Muscle of leg (tissue), 11 donors: Measurements from ENCODE around the gene ASNSD1. TPM values are rescaled to one million over a fixed set of nuclear protein-coding genes. Genes with fewer than 3 reads are reported as not detected.
"Not testable (repeated sequence)": the region's sequence is repeated elsewhere in the genome, so short reads cannot be mapped to it uniquely, and the experiment has no call there.

ENCODE experiments used
- DNase-seq: peaks from one replicate; pipeline ENCODE4 v3.0.0; 2013
- H3K27ac ChIP-seq: one replicate; pipeline ENCODE4 v1.5.1; 2013; ENCODE audit warnings: mild to moderate bottlenecking, low read length, control low read depth
- H3K27me3 ChIP-seq: one replicate; pipeline ENCODE4 v1.6.1; 2013; ENCODE audit warnings: low read length; ENCODE audit not compliant: control insufficient read depth, insufficient read depth
- H3K36me3 ChIP-seq: one replicate; pipeline ENCODE4 v1.6.1; 2013; ENCODE audit warnings: low read length; ENCODE audit not compliant: control insufficient read depth, insufficient read depth
- H3K4me1 ChIP-seq: one replicate; pipeline ENCODE4 v1.6.1; 2013; ENCODE audit warnings: low read length; ENCODE audit not compliant: control insufficient read depth, insufficient read depth
- H3K4me3 ChIP-seq: one replicate; pipeline ENCODE4 v1.5.1; 2013; ENCODE audit warnings: low read length, control low read depth
- H3K9me3 ChIP-seq: replicated peaks from 2 replicates; pipeline ENCODE4 v1.6.1; 2013; ENCODE audit warnings: low read depth, low read length; ENCODE audit not compliant: control insufficient read depth
- WGBS: methylation state at CpG from one replicate; pipeline ENCODE4 v1.1.5; 2013; ENCODE audit warnings: missing lambda C conversion rate; ENCODE audit not compliant: insufficient coverage; 5-methylcytosine and 5-hydroxymethylcytosine counted together
- polyA plus RNA-seq, 8 donors: library from polyadenylated mRNA; unstranded; fragments of 120-200 nt; gene quantifications; one replicate each; pipeline versions ENCODE4 v1.2.1 to v1.2.3, GENCODE V29; 2013; ENCODE audit warnings: inconsistent platforms in 1 of 8, low replicate concordance in 1 of 8; ENCODE audit not compliant: insufficient read length in 8 of 8, insufficient read depth in 1 of 8
- total RNA-seq: library from RNA; stranded (reverse); fragments of 120-200 nt; gene quantifications from one replicate; pipeline ENCODE4 v1.2.4, GENCODE V29; 2013

ASNSD1 gene
- total and polyA plus RNA-seq, 9 donors, result 32.1 to 49.7 (median 38.5) TPM

DNA sequence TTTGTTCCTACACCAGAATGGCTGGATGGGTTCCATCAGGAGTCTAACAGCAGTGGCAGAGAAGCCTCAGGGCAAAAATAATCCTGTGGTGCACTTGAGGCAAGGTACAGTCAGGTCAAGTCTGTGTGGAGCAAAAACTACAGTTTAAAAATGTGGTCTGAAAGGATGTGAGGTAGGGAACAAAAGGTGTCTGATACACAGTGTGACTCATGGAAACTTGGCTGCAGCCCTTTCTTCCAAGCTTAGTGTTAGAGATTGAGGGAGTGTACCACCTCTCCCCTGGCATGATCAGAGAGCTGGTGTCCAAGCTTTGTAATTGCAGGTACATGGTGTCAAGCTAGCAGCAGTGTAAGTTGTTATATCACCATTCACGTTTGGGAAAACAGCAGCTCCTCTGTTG lies 22.1 kb downstream of the ASNSD1 start:
- H3K4me3 ChIP-seq, result no peak overlapping the region
- no peaks in the 10 kb centered on the region for H3K27me3 ChIP-seq
- H3K9me3 ChIP-seq, result peaks cover 3% of the 10 kb centered on the region
- H3K4me1 ChIP-seq, result peaks cover 3% of the 10 kb centered on the region
- 50% methylated on average over 1 of the region's 1 CpG for WGBS
- no peak for DNase-seq
- peaks cover under 1% of the 10 kb centered on the region for H3K36me3 ChIP-seq
- no peak overlapping the region for H3K27ac ChIP-seq

DNA sequence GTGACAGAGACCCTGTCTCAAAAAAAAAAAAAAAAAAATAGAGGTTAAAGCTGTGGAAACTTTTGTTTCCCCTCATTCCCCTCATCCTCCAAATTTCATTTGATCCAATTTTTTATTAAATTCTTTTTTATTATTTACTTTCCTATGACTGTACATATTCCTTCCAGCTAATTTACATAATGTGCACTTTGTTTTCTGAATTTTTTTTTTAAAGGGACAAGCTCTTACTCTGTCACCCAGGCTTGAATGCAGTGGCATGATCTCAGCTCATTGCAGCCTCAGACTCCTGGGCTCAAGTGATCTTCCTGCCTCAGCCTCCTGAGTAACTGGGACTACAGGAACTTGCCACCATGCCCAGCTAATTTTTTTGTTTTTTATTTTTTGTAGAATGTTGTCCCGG lies 23.6 kb downstream of the ASNSD1 start:
- Histone ChIP-seq H3K4me1 (peaks cover 3% of the 10 kb centered on the region), H3K27ac (no peak overlapping the region), H3K4me3 (no peak overlapping the region), H3K36me3 (peaks cover 3% of the 10 kb centered on the region), H3K9me3 (no peaks in the 10 kb centered on the region), H3K27me3 (no peaks in the 10 kb centered on the region)
- DNase-seq, result no peak
- no CpG with 5 or more reads among the region's 1 CpG for WGBS

DNA sequence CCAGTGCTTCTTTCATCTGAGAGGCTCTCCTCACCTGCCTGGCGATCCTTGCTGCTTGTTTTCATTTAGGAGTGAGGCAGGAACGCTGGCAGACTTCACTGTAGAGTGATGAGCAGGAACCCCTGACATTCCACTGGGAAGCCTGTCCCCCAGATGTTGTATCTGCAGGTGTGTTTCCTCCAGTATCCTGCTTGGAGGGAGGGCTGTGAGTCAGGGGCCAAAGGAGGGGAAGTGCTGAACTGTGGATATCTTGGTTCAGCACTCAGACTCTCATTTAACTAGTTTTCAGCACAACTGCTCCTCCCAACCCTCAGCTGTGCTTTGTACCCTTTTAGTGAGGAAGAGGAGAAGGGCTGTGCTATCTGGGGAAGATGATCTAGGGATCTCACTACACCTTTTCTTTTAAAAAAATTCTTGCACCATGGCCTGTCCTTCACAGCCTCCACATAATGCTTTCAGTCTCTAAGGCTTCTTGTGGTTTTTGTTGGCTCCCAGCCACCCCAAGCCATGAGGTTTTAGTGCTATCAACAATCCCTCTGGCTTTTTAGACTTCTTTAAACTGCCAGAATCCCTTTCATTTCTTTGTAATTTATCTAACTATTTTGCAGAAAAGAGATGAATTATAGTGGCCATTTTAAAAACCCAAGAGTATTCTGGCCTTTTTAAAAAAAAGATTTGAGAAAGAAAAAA lies 24.4 kb downstream of the ASNSD1 start:
- DNase-seq, result peak; percentile 26
- H3K27ac ChIP-seq, result no peak overlapping the region
- no peak overlapping the region for H3K4me3 ChIP-seq
- H3K9me3 ChIP-seq, result no peaks in the 10 kb centered on the region
- H3K36me3 ChIP-seq, result peaks cover 3% of the 10 kb centered on the region
- 33% methylated on average over 2 of the region's 2 CpGs for WGBS
- H3K4me1 ChIP-seq, result peaks cover 3% of the 10 kb centered on the region
- H3K27me3 ChIP-seq, result no peaks in the 10 kb centered on the region

DNA sequence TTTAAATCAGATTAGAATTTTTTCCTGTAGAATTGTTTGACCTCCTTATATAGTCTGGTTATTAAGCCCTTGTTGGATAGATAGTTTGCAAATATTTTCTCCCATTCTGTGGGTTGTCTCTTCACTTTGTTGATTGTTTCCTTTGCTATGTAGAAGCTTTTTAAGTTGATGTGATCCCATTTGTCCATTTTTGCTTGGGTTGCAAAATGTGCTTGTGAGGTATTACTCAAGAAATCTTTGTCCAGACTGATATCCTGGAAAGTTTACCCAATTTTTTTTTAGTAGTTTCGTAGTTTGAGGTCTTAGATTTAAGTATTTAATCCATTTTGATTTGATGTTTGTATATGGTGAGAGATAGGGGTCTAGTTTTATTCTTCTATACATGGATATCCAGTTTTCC lies 26.5 kb downstream of the ASNSD1 start:
- not testable (repeated sequence) for H3K4me3 ChIP-seq, DNase-seq, H3K36me3 ChIP-seq, H3K27me3 ChIP-seq, H3K9me3 ChIP-seq, H3K27ac ChIP-seq, H3K4me1 ChIP-seq
- no CpG with 5 or more reads among the region's 1 CpG for WGBS

DNA sequence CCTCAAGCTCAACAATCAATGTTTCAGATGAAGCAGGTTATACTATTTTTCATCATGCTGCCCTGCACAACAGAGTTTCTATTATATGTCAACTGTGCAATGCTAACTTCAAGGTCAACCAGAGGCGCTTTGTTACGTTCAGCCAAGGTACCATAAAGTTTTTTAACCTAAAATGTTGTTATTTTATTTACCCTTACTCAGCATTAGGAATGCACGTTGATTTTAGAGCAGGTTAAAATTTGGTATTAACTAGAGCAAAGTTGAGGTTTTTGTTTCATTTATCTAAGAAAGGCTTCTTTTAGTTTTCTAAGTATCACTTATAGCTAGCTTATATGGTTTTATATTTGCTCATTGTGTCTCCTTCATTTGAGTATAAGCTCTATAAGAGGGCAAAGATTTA lies 35.0 kb downstream of the ASNSD1 start:
- no CpG with 5 or more reads among the region's 3 CpGs for WGBS
- H3K27ac ChIP-seq, result no peak overlapping the region
- DNase-seq, result no peak
- H3K36me3 ChIP-seq, result no peaks in the 10 kb centered on the region
- H3K4me3 ChIP-seq, result no peak overlapping the region
- H3K4me1 ChIP-seq, result no peaks in the 10 kb centered on the region
- H3K27me3 ChIP-seq, result no peaks in the 10 kb centered on the region
- H3K9me3 ChIP-seq, result no peaks in the 10 kb centered on the region

DNA sequence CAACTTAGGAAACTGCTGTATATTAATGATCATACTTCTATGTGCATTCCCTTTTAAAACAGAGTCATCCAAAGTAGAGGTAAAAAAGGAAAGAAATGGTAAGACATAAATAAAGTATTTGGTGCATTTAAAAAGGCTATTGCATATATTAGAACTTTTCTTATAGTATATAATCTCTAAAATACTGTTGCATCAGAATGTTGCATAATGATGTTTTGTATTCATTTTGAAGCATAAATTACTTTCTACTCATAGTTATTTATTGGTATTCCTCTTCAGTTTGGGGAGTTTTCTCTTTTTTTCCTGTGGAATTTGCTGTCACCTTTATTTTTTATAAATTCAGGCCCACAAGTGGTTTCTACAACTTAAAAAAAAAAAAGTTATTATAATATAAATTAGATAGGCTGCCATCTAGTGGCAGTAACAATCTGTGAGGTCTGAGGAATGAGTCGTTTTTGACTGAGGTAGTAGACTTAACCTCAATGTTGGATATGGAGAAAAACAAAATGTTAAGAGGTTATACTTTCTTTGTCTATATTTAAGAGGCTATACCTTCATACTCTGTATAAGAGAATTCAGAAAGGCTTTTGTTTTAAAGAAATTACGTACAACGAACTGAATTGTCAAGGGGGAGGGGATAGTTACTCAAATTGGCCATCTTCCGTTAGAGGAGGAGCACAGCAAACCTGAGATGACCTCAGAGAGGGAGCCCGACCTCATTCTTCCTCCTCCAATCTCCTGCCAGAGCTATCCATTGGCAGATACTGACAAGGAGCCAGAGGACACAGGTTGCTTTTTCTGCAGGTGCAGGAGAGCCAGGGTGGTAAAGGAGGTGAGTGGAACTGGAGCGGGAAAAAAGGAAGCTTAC lies 37.0 kb downstream of the ASNSD1 start:
- Histone ChIP-seq H3K27me3 (no peaks in the 10 kb centered on the region), H3K9me3 (no peaks in the 10 kb centered on the region), H3K4me1 (no peaks in the 10 kb centered on the region), H3K4me3 (no peak overlapping the region), H3K36me3 (no peaks in the 10 kb centered on the region), H3K27ac (no peak overlapping the region)
- peak; percentile 73 for DNase-seq
- no CpG with 5 or more reads among the region's 6 CpGs for WGBS

DNA sequence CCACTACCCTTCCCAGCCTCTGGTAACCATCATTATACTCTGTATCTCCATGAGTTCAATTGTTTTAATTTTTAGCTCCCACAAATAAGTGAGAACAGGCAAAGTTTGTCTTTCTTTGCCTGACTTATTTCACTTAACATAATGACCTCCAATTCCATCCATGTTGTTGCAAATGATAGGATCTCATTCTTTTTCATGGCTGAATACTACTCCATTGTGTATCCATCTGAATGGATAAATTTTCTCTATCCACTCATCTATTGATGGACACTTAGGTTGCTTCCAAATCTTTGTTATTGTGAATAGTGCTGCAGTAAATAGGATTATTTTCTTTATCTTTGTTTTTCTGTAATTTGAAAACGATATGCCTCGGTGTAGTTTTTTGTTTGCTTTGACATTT lies 39.4 kb downstream of the ASNSD1 start:
- DNase-seq, result no peak
- H3K9me3 ChIP-seq, result no peaks in the 10 kb centered on the region
- H3K36me3 ChIP-seq, result no peaks in the 10 kb centered on the region
- no CpG with 5 or more reads among the region's 2 CpGs for WGBS
- no peak overlapping the region for H3K4me3 ChIP-seq
- no peaks in the 10 kb centered on the region for H3K4me1 ChIP-seq
- H3K27me3 ChIP-seq, result no peaks in the 10 kb centered on the region
- no peak overlapping the region for H3K27ac ChIP-seq

DNA sequence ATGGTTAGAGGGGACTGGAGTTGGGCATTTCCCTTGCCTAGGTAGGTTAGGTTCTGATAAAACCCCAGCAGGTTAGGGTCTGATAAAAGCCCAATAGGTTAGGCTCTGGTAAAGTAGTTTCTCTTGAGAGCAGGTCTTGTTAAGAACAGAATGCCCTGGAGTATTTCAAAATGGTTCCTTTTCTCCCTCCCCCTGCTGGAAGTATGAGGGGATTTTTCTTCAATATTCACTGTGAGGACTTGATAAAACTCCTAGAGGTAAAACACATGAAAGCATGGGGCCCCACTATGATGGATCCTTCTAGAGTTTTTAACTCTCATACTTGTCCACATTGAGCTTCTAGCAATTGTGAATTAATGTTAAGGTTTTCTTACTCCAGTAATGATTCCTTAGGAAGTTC lies 40.8 kb downstream of the ASNSD1 start:
- no peaks in the 10 kb centered on the region for H3K36me3 ChIP-seq
- no peak overlapping the region for H3K27ac ChIP-seq
- H3K27me3 ChIP-seq, result no peaks in the 10 kb centered on the region
- no peaks in the 10 kb centered on the region for H3K9me3 ChIP-seq
- H3K4me3 ChIP-seq, result no peak overlapping the region
- no peaks in the 10 kb centered on the region for H3K4me1 ChIP-seq
- no peak for DNase-seq

DNA sequence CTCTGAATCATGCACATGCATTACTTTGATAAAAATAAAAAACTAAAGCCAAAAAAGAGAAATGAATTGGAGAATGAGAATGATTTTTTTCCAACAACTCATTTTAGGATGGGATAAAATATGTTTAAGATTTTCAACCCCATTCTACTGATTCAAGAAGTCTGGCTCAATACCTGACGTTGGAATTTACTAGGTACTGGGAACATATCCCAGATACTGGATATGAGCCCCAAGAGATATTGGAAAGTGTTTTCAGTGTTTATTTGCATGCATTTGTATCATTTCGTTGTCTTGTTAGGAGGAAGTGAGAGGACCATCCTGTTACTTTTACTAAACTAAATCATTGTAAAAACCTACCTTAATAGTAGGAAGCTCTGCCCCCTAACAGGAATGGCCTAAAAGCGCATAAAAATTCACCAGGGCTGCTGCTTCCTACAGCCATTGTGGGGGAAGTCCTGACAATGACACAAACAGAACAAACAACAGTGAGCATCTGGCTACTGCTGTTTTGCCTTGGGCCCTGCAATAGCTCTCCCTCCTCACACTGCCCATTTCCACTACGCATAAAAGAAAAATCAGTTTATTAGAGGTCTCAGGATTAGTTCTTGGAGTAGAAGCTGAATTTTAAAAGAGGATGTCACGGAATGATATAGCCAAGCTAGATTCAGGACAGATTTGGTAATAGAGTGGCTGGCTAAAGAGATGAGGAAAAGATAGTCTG lies 48.4 kb downstream of the ASNSD1 start:
- H3K4me1 ChIP-seq, result no peaks in the 10 kb centered on the region
- no peak overlapping the region for H3K4me3 ChIP-seq
- 50% methylated on average over 2 of the region's 5 CpGs for WGBS
- H3K27ac ChIP-seq, result no peak overlapping the region
- H3K27me3 ChIP-seq, result no peaks in the 10 kb centered on the region
- DNase-seq, result peak; percentile 73
- no peaks in the 10 kb centered on the region for H3K9me3 ChIP-seq
- peaks cover 5% of the 10 kb centered on the region for H3K36me3 ChIP-seq

DNA sequence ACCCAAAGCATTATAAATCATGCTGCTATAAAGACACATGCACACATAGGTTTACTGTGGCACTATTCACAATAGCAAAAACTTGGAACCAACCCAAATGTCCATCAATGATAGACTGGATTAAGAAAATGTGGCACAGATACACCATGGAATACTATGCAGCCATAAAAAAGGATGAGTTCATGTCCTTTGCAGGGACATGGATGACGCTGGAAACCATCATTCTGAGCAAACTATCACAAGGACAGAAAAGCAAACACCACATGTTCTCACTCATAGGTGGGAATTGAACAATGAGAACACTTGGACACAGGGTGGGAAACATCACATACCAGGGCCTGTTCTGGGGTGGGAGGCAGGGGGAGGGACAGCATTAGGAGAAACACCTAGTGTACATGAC lies 56.3 kb downstream of the ASNSD1 start:
- not testable (repeated sequence) for H3K27me3 ChIP-seq, H3K9me3 ChIP-seq, H3K4me3 ChIP-seq, H3K4me1 ChIP-seq, H3K27ac ChIP-seq, H3K36me3 ChIP-seq, DNase-seq
- no CpG with 5 or more reads among the region's 1 CpG for WGBS
